Epidermal melanocyte (primary cell): ENCODE measurements around the gene MCL1.

Source experiments
- DNase-seq: peaks from one replicate; pipeline ENCODE4 v3.0.0; 2011; ENCODE audit warnings: low spot score; ENCODE audit not compliant: insufficient read length

MCL1 gene

GRCh38 chr1:150557813-150558212 lies 21.6 kb downstream of the MCL1 start:
- DNase-seq = no peak

- peak; percentile 8 for DNase-seq
Observed at GRCh38 chr1:150557065-150557600, 22.3 kb downstream of the MCL1 start.

GRCh38 chr1:150555971-150556865 lies 23.2 kb downstream of the MCL1 start:
- DNase-seq = no peak

GRCh38 chr1:150555198-150555970 lies 24.0 kb downstream of the MCL1 start:
- no peak for DNase-seq

GRCh38 chr1:150554086-150554452 lies 25.3 kb downstream of the MCL1 start:
- no peak for DNase-seq

- no peak for DNase-seq
Observed at GRCh38 chr1:150553392-150554085, 25.9 kb downstream of the MCL1 start.

GRCh38 chr1:150552911-150553289 lies 26.5 kb downstream of the MCL1 start:
- no peak for DNase-seq

- peak; percentile 59 for DNase-seq
Observed at GRCh38 chr1:150552128-150552910, 27.1 kb downstream of the MCL1 start.

- no peak for DNase-seq
Observed at GRCh38 chr1:150551784-150552127, 27.7 kb downstream of the MCL1 start.

- no peak for DNase-seq
Observed at GRCh38 chr1:150551051-150551783, 28.2 kb downstream of the MCL1 start.

- no peak for DNase-seq
Observed at GRCh38 chr1:150550222-150551050, 29.0 kb downstream of the MCL1 start.

GRCh38 chr1:150549496-150550221 lies 29.8 kb downstream of the MCL1 start:
- peak; percentile 68 for DNase-seq

- DNase-seq = peak; percentile 74
Observed at GRCh38 chr1:150548632-150549495, 30.5 kb downstream of the MCL1 start, which contains the start of gene ADAMTSL4. ADAMTSL4 (plus strand) TSS chr1:150549408; CDS start chr1:150552289, 2,881 bp downstream.

GRCh38 chr1:150548324-150548631 lies 31.1 kb downstream of the MCL1 start:
- no peak for DNase-seq

- DNase-seq = no peak
Observed at GRCh38 chr1:150546294-150546937, 33.0 kb downstream of the MCL1 start.

GRCh38 chr1:150545486-150546032 lies 33.9 kb downstream of the MCL1 start:
- DNase-seq = no peak

GRCh38 chr1:150544204-150544603 lies 35.2 kb downstream of the MCL1 start:
- no peak for DNase-seq
